ENCODE measurements around the gene MYRF.

The MYRF gene

GRCh38 chr11:61828629-61829407, 76.4 kb downstream of the MYRF start:
- Histone ChIP-seq H3K9ac (ENCODE audit: low read depth in 1 of 2, low read length in 2 of 2) (peak overlapping the region in 1 of 2 donors; percentile 60), H3K27me3 (ENCODE audit: control insufficient read depth in 2 of 2, insufficient read depth in 2 of 2, low read length in 2 of 2) (peaks cover 4 to 27% of the 10 kb centered on the region in 2 donors), H3K9me3 (ENCODE audit: control insufficient read depth in 2 of 2, low read length in 2 of 2) (no peaks in the 10 kb centered on the region), H3K4me3 (ENCODE audit: low read length in 2 of 2) (peak overlapping the region; percentile 62 to 64), H3K4me1 (ENCODE audit: control insufficient read depth in 2 of 2, insufficient read depth in 2 of 2, low read length in 2 of 2) (peaks cover 3 to 7% of the 10 kb centered on the region in 2 donors), H3K36me3 (ENCODE audit: control insufficient read depth in 2 of 2, insufficient read depth in 2 of 2, low read length in 2 of 2) (no peaks in the 10 kb centered on the region), H3K27ac (ENCODE audit: low read depth in 2 of 2, low read length in 2 of 2) (peak overlapping the region; percentile 58 to 72)

- Histone ChIP-seq H3K9ac (ENCODE audit: low read depth in 1 of 2, low read length in 2 of 2) (no peak overlapping the region), H3K4me1 (ENCODE audit: control insufficient read depth in 2 of 2, insufficient read depth in 2 of 2, low read length in 2 of 2) (peaks cover 3 to 11% of the 10 kb centered on the region in 2 donors)
These were observed 77.4 kb downstream of the MYRF start for GRCh38 chr11:61829806-61830205.

GRCh38 chr11:61830237-61831105, 78.0 kb downstream of the MYRF start:
- no peaks in the 10 kb centered on the region for H3K9me3 ChIP-seq (ENCODE audit: control insufficient read depth in 2 of 2, low read length in 2 of 2)
- peak overlapping the region in 1 of 2 donors; percentile 58 for H3K27ac ChIP-seq (ENCODE audit: low read depth in 2 of 2, low read length in 2 of 2)
- peaks cover 3 to 15% of the 10 kb centered on the region in 2 donors for H3K4me1 ChIP-seq (ENCODE audit: control insufficient read depth in 2 of 2, insufficient read depth in 2 of 2, low read length in 2 of 2)
- no peak overlapping the region for H3K4me3 ChIP-seq (ENCODE audit: low read length in 2 of 2)
- no peaks in the 10 kb centered on the region for H3K36me3 ChIP-seq (ENCODE audit: control insufficient read depth in 2 of 2, insufficient read depth in 2 of 2, low read length in 2 of 2)
- peaks cover 4 to 27% of the 10 kb centered on the region in 2 donors for H3K27me3 ChIP-seq (ENCODE audit: control insufficient read depth in 2 of 2, insufficient read depth in 2 of 2, low read length in 2 of 2)
- no peak overlapping the region for H3K9ac ChIP-seq (ENCODE audit: low read depth in 1 of 2, low read length in 2 of 2)

More at GRCh38 chr11:61829806-61830205, 77.4 kb downstream of the MYRF start:
- Histone ChIP-seq H3K27me3 (ENCODE audit: control insufficient read depth in 2 of 2, insufficient read depth in 2 of 2, low read length in 2 of 2) (peaks cover 4 to 27% of the 10 kb centered on the region in 2 donors), H3K9me3 (ENCODE audit: control insufficient read depth in 2 of 2, low read length in 2 of 2) (no peaks in the 10 kb centered on the region), H3K27ac (ENCODE audit: low read depth in 2 of 2, low read length in 2 of 2) (peak overlapping the region in 1 of 2 donors; percentile 58), H3K36me3 (ENCODE audit: control insufficient read depth in 2 of 2, insufficient read depth in 2 of 2, low read length in 2 of 2) (no peaks in the 10 kb centered on the region), H3K4me3 (ENCODE audit: low read length in 2 of 2) (no peak overlapping the region)

GRCh38 chr11:61832207-61832606, 79.8 kb downstream of the MYRF start:
- peaks cover 2 to 15% of the 10 kb centered on the region in 2 donors for H3K4me1 ChIP-seq (ENCODE audit: control insufficient read depth in 2 of 2, insufficient read depth in 2 of 2, low read length in 2 of 2)

GRCh38 chr11:61832754-61833153, 80.3 kb downstream of the MYRF start:
- Histone ChIP-seq H3K4me1 (ENCODE audit: control insufficient read depth in 2 of 2, insufficient read depth in 2 of 2, low read length in 2 of 2) (peaks cover 0 to 15% of the 10 kb centered on the region in 2 donors), H3K36me3 (ENCODE audit: control insufficient read depth in 2 of 2, insufficient read depth in 2 of 2, low read length in 2 of 2) (no peaks in the 10 kb centered on the region), H3K27ac (ENCODE audit: low read depth in 2 of 2, low read length in 2 of 2) (no peak overlapping the region), H3K9me3 (ENCODE audit: control insufficient read depth in 2 of 2, low read length in 2 of 2) (no peaks in the 10 kb centered on the region), H3K27me3 (ENCODE audit: control insufficient read depth in 2 of 2, insufficient read depth in 2 of 2, low read length in 2 of 2) (peaks cover 4 to 16% of the 10 kb centered on the region in 2 donors), H3K9ac (ENCODE audit: low read depth in 1 of 2, low read length in 2 of 2) (no peak overlapping the region), H3K4me3 (ENCODE audit: low read length in 2 of 2) (no peak overlapping the region)

More at GRCh38 chr11:61832207-61832606, 79.8 kb downstream of the MYRF start:
- H3K27me3 ChIP-seq (ENCODE audit: control insufficient read depth in 2 of 2, insufficient read depth in 2 of 2, low read length in 2 of 2), result peaks cover 4 to 19% of the 10 kb centered on the region in 2 donors
- H3K9ac ChIP-seq (ENCODE audit: low read depth in 1 of 2, low read length in 2 of 2), result no peak overlapping the region
- no peak overlapping the region for H3K4me3 ChIP-seq (ENCODE audit: low read length in 2 of 2)
- H3K27ac ChIP-seq (ENCODE audit: low read depth in 2 of 2, low read length in 2 of 2), result no peak overlapping the region
- H3K36me3 ChIP-seq (ENCODE audit: control insufficient read depth in 2 of 2, insufficient read depth in 2 of 2, low read length in 2 of 2), result no peaks in the 10 kb centered on the region
- no peaks in the 10 kb centered on the region for H3K9me3 ChIP-seq (ENCODE audit: control insufficient read depth in 2 of 2, low read length in 2 of 2)

- no peaks in the 10 kb centered on the region for H3K9me3 ChIP-seq (ENCODE audit: control insufficient read depth in 2 of 2, low read length in 2 of 2)
- H3K27ac ChIP-seq (ENCODE audit: low read depth in 2 of 2, low read length in 2 of 2), result no peak overlapping the region
- H3K4me3 ChIP-seq (ENCODE audit: low read length in 2 of 2), result no peak overlapping the region
- H3K36me3 ChIP-seq (ENCODE audit: control insufficient read depth in 2 of 2, insufficient read depth in 2 of 2, low read length in 2 of 2), result no peaks in the 10 kb centered on the region
- no peak overlapping the region for H3K9ac ChIP-seq (ENCODE audit: low read depth in 1 of 2, low read length in 2 of 2)
- H3K27me3 ChIP-seq (ENCODE audit: control insufficient read depth in 2 of 2, insufficient read depth in 2 of 2, low read length in 2 of 2), result peaks cover 2 to 14% of the 10 kb centered on the region in 2 donors
- peaks cover 0 to 13% of the 10 kb centered on the region in 2 donors for H3K4me1 ChIP-seq (ENCODE audit: control insufficient read depth in 2 of 2, insufficient read depth in 2 of 2, low read length in 2 of 2)
These were observed 81.0 kb downstream of the MYRF start for GRCh38 chr11:61833471-61833870.

GRCh38 chr11:61833926-61834277, 81.5 kb downstream of the MYRF start:
- Histone ChIP-seq H3K9ac (ENCODE audit: low read depth in 1 of 2, low read length in 2 of 2) (no peak overlapping the region), H3K27ac (ENCODE audit: low read depth in 2 of 2, low read length in 2 of 2) (peak overlapping the region in 1 of 2 donors; percentile 23), H3K36me3 (ENCODE audit: control insufficient read depth in 2 of 2, insufficient read depth in 2 of 2, low read length in 2 of 2) (peaks cover 0 to 2% of the 10 kb centered on the region in 2 donors), H3K9me3 (ENCODE audit: control insufficient read depth in 2 of 2, low read length in 2 of 2) (no peaks in the 10 kb centered on the region), H3K27me3 (ENCODE audit: control insufficient read depth in 2 of 2, insufficient read depth in 2 of 2, low read length in 2 of 2) (peaks cover 0 to 11% of the 10 kb centered on the region in 2 donors), H3K4me3 (ENCODE audit: low read length in 2 of 2) (no peak overlapping the region), H3K4me1 (ENCODE audit: control insufficient read depth in 2 of 2, insufficient read depth in 2 of 2, low read length in 2 of 2) (peaks cover 0 to 13% of the 10 kb centered on the region in 2 donors)

- no peak overlapping the region for H3K9ac ChIP-seq (ENCODE audit: low read depth in 1 of 2, low read length in 2 of 2)
- peaks cover 0 to 2% of the 10 kb centered on the region in 2 donors for H3K36me3 ChIP-seq (ENCODE audit: control insufficient read depth in 2 of 2, insufficient read depth in 2 of 2, low read length in 2 of 2)
- peaks cover 0 to 9% of the 10 kb centered on the region in 2 donors for H3K4me1 ChIP-seq (ENCODE audit: control insufficient read depth in 2 of 2, insufficient read depth in 2 of 2, low read length in 2 of 2)
- peak overlapping the region; percentile 23 to 37 for H3K27ac ChIP-seq (ENCODE audit: low read depth in 2 of 2, low read length in 2 of 2)
- peaks cover 0 to 10% of the 10 kb centered on the region in 2 donors for H3K27me3 ChIP-seq (ENCODE audit: control insufficient read depth in 2 of 2, insufficient read depth in 2 of 2, low read length in 2 of 2)
- H3K9me3 ChIP-seq (ENCODE audit: control insufficient read depth in 2 of 2, low read length in 2 of 2), result no peaks in the 10 kb centered on the region
- no peak overlapping the region for H3K4me3 ChIP-seq (ENCODE audit: low read length in 2 of 2)
These were observed 82.0 kb downstream of the MYRF start for GRCh38 chr11:61834278-61835048.

- Histone ChIP-seq H3K4me3 (ENCODE audit: low read length in 2 of 2) (no peak overlapping the region), H3K9ac (ENCODE audit: low read depth in 1 of 2, low read length in 2 of 2) (no peak overlapping the region), H3K9me3 (ENCODE audit: control insufficient read depth in 2 of 2, low read length in 2 of 2) (no peaks in the 10 kb centered on the region), H3K4me1 (ENCODE audit: control insufficient read depth in 2 of 2, insufficient read depth in 2 of 2, low read length in 2 of 2) (peaks cover 0 to 8% of the 10 kb centered on the region in 2 donors), H3K27ac (ENCODE audit: low read depth in 2 of 2, low read length in 2 of 2) (no peak overlapping the region), H3K36me3 (ENCODE audit: control insufficient read depth in 2 of 2, insufficient read depth in 2 of 2, low read length in 2 of 2) (peaks cover 0 to 2% of the 10 kb centered on the region in 2 donors), H3K27me3 (ENCODE audit: control insufficient read depth in 2 of 2, insufficient read depth in 2 of 2, low read length in 2 of 2) (peaks cover 0 to 5% of the 10 kb centered on the region in 2 donors)
These were observed 83.8 kb downstream of the MYRF start for GRCh38 chr11:61836193-61836592.

Data from mucosa of rectum (tissue), 2 donors.